Keratinocyte (primary cell): ENCODE measurements around the gene UTP15.

Source experiments
- EZH2 ChIP-seq: IDR thresholded peaks from one replicate; pipeline ENCODE4 v1.6.1; 2012; ENCODE audit warnings: inconsistent platforms, mild to moderate bottlenecking, low read length, moderate library complexity
- TF ChIP-seq, protein P1 (sequence below), 3 experiments: IDR thresholded peaks in 1 of 3; conservative IDR thresholded peaks in 1 of 3; optimal IDR thresholded peaks in 1 of 3; 2 replicates in 2 of 3; 3 replicates in 1 of 3; pipeline versions ENCODE3 to v1.5.1; 2011; ENCODE audit warnings: low read length in 3 of 3, mild to moderate bottlenecking in 3 of 3, moderate library complexity in 2 of 3, control low read depth in 1 of 3, inconsistent platforms in 1 of 3; ENCODE audit not compliant: insufficient read depth in 2 of 3; ENCODE audit errors: extremely low read depth in 1 of 3

DNA sequence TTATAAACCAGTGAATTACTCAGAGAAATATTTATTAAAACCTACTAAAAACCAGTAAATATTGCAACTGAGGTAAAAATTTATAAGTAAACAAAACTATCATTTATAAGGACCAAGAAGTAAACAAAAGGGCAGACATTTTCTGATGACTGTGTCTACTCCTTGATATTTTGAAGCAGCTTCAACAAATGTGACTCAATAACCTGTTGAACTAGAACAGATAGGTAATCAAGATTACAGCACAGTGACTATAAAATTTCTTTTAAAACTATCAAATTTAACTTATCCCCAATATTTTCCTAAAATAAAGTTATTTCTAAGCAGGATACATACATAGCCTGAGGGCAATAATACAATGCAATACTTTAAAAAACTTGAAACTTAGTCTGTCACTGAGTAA lies 12.9 kb upstream of the UTP15 start:
- no peak for TF ChIP-seq EZH2
- TF ChIP-seq, protein P1, sequence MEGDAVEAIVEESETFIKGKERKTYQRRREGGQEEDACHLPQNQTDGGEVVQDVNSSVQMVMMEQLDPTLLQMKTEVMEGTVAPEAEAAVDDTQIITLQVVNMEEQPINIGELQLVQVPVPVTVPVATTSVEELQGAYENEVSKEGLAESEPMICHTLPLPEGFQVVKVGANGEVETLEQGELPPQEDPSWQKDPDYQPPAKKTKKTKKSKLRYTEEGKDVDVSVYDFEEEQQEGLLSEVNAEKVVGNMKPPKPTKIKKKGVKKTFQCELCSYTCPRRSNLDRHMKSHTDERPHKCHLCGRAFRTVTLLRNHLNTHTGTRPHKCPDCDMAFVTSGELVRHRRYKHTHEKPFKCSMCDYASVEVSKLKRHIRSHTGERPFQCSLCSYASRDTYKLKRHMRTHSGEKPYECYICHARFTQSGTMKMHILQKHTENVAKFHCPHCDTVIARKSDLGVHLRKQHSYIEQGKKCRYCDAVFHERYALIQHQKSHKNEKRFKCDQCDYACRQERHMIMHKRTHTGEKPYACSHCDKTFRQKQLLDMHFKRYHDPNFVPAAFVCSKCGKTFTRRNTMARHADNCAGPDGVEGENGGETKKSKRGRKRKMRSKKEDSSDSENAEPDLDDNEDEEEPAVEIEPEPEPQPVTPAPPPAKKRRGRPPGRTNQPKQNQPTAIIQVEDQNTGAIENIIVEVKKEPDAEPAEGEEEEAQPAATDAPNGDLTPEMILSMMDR (optimal IDR thresholded peaks at IDR 0.05 in 1 of 3, IDR thresholded peaks at IDR 0.05 in 1 of 3, conservative IDR thresholded peaks at IDR 0.05 in 1 of 3; ENCODE audit: extremely low read depth in 1 of 3, insufficient read depth in 2 of 3, low read length in 3 of 3), result no peak
